CD4-positive, alpha-beta T cell treated with Interleukin-15 for 1 hour (primary cell): ENCODE data around the gene MYCBPAP.

Source experiments
- DNase-seq: peaks from one replicate; pipeline ENCODE4 v3.0.0-alpha.2; 2020

Gene MYCBPAP

GRCh38 chr17:50487213-50488096 lies 20.8 kb upstream of the MYCBPAP start:
- DNase-seq = no peak

- DNase-seq = no peak
Measured at GRCh38 chr17:50488880-50489279, 19.4 kb upstream of the MYCBPAP start.

GRCh38 chr17:50491505-50491904 lies 16.7 kb upstream of the MYCBPAP start:
- DNase-seq = no peak

GRCh38 chr17:50492214-50492613 lies 16.0 kb upstream of the MYCBPAP start:
- no peak for DNase-seq

GRCh38 chr17:50493744-50494143 lies 14.5 kb upstream of the MYCBPAP start:
- no peak for DNase-seq

- DNase-seq = no peak
Measured at GRCh38 chr17:50495217-50495823, 12.9 kb upstream of the MYCBPAP start.

- no peak for DNase-seq
Measured at GRCh38 chr17:50495918-50496317, 12.3 kb upstream of the MYCBPAP start.

- DNase-seq = no peak
Measured at GRCh38 chr17:50498021-50498874, 10.0 kb upstream of the MYCBPAP start.

GRCh38 chr17:50499270-50499669 lies 9.0 kb upstream of the MYCBPAP start:
- DNase-seq = no peak

GRCh38 chr17:50499721-50500120 lies 8.5 kb upstream of the MYCBPAP start:
- no peak for DNase-seq

- no peak for DNase-seq
Measured at GRCh38 chr17:50501054-50501453, 7.2 kb upstream of the MYCBPAP start.

GRCh38 chr17:50502301-50502990 lies 5.8 kb upstream of the MYCBPAP start:
- no peak for DNase-seq

- no peak for DNase-seq
Measured at GRCh38 chr17:50505591-50506130, 2.6 kb upstream of the MYCBPAP start.

- DNase-seq = no peak
Measured at GRCh38 chr17:50506298-50506697, 1.9 kb upstream of the MYCBPAP start.

- DNase-seq = no peak
Measured at GRCh38 chr17:50508573-50509460, 578 bp downstream of the MYCBPAP start.

GRCh38 chr17:50511058-50511457 lies 2.8 kb downstream of the MYCBPAP start:
- peak; percentile 51 for DNase-seq

GRCh38 chr17:50513495-50513894 lies 5.3 kb downstream of the MYCBPAP start:
- DNase-seq = no peak

- DNase-seq = no peak
Measured at GRCh38 chr17:50514388-50514787, 6.1 kb downstream of the MYCBPAP start.

- DNase-seq = no peak
Measured at GRCh38 chr17:50514936-50515702, 6.9 kb downstream of the MYCBPAP start.

GRCh38 chr17:50517011-50517410 lies 8.8 kb downstream of the MYCBPAP start:
- no peak for DNase-seq
